Subcutaneous adipose tissue (tissue), 4 donors: ENCODE results near the gene RREB1. TPM values are rescaled to one million over a fixed set of nuclear protein-coding genes. Genes with fewer than 3 reads are reported as not detected.

Source experiments
- CTCF ChIP-seq: fragments of 450-650 bp; IDR thresholded peaks from one replicate; pipeline ENCODE4 v1.5.1; 2016; ENCODE audit warnings: low read depth, mild to moderate bottlenecking, control low read depth, antibody characterized with exemption, moderate library complexity
- total RNA-seq, 4 donors: library from RNA; depleted of rRNA; stranded (reverse); fragments of >200 nt; gene quantifications; one replicate each; pipeline ENCODE4 v1.1.0, GENCODE V29; 2016

The RREB1 gene
- total RNA-seq, 4 donors from 2014 or later = 33.0 to 61.0 (median 40.5) TPM

- no peak for TF ChIP-seq CTCF
Observed at GRCh38 chr6:7126754-7127153, 19.0 kb downstream of the RREB1 start.

DNA sequence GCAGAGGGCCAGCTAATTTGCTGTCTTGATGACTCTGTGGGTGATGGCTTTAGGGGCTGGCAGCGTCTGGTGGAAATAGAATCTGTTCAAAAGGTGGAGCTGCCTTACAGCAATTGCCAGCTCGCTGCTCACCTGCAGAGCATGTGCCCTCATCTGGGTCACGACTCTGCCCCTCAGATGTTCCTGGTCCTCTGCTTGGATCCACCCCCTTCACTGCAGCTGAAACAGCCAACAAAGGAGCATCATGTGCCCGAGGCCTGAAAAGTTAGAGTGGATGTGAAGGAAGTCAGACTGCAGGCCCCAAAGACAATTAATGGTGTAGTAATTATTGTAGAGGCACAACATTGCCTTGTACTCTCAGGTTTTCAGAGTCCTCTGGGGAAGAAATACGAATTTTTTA, 19.9 kb downstream of the RREB1 start:
- no peak for TF ChIP-seq CTCF

GRCh38 chr6:7129360-7129759, 21.6 kb downstream of the RREB1 start:
- TF ChIP-seq CTCF = no peak

DNA sequence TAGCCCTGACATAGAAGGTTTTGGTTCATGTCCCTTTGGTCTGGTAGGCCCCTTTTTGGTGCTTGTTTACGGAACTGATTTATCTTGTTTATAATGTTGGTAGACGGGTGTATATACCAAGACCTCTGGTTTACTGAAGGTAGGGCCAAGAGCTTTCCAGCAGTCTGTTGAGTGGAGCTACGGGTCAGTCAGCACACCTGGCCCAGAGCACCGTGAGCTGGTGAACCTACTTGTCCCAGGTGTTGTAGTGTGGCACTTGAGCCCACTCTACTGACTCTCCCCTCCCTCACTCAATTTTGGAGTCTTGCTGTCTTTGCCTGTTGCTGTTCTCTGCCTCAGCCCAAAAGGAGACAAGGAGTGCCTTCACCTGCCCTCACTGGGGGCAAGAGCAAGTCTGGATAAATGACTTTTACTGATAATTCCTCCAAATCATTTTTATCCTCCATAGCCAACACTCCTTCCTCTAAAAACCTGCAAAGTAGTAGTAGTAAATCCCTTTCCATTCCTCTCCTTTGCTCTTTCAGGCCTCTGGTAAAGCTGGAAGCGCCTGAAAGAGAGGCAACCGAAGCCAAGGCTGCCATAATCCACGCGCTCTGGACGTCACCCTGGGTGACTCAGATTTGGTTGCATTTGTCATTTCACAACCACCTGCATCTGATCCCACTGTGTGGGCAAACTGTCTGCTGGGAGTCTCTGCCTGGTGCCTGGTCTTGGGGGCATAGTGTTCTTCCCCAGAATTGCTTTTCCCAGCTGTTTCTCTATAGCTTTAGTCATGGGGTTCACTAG, 22.2 kb downstream of the RREB1 start:
- TF ChIP-seq CTCF = no peak

GRCh38 chr6:7131390-7131789, 23.6 kb downstream of the RREB1 start:
- no peak for TF ChIP-seq CTCF

DNA sequence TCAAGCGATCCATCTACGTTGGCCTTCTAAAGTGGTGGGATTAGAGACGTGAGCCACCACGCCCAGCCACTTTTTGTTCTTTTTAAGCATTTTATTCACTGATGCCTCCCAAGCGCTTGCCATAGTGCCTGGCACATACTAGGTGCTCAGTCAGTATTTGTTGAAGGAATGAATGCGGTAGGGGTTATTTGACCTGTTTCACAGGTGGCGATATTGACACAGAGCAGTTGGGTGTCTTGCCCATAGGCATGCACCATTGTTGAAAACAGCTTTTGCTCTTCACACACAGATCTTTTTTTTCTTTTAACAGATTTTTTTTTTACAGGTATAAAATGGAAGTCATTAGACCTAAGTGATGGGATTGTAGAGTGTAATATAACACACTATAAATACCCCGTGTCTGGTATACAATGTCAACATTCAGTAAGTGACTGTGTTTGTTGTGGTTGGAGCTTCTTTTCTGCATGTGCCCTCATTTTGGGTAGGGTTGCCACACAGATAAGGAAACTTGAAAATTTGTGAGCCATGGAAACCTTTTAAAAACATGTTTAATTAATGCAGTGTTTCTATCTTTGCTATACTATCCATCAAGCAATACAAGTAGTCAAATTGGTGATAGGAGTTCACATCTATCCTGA, 24.8 kb downstream of the RREB1 start:
- no peak for TF ChIP-seq CTCF

GRCh38 chr6:7134999-7135745, 27.4 kb downstream of the RREB1 start:
- no peak for TF ChIP-seq CTCF
